ENCODE results near the gene DRD4. TPM values are rescaled to one million over a fixed set of nuclear protein-coding genes. Genes with fewer than 3 reads are reported as not detected.
"Not testable (repeated sequence)": the region's sequence is repeated elsewhere in the genome, so short reads cannot be mapped to it uniquely, and the experiment has no call there.

The DRD4 gene
- polyA plus RNA-seq, 1 donor (not counting 4 experiments of a cell fraction or from before 2014, with no cell fraction given) = not detected

- H3K4me2 ChIP-seq (ENCODE audit: control insufficient read depth, extremely low read depth, insufficient read depth, low read depth, low read length) = no peak overlapping the region
- H3K27me3 ChIP-seq (ENCODE audit: control insufficient read depth, extremely low read depth, insufficient read depth, low read length) = no peaks in the 10 kb centered on the region
- H3K27ac ChIP-seq (ENCODE audit: control insufficient read depth, insufficient read depth, low read length) = no peak overlapping the region
- TF ChIP-seq CTCF (optimal IDR thresholded peaks at IDR 0.05 in 1 of 3, IDR thresholded peaks at IDR 0.05 in 1 of 3, conservative IDR thresholded peaks at IDR 0.05 in 1 of 3; ENCODE audit: extremely low read depth in 1 of 3, insufficient read depth in 2 of 3, low read length in 3 of 3) (no peak), EZH2 (IDR thresholded peaks at IDR 0.05; ENCODE audit: low read length) (no peak)
- H3K79me2 ChIP-seq (ENCODE audit: control insufficient read depth, insufficient read depth, low read length) = no peaks in the 10 kb centered on the region
- no peak for DNase-seq (ENCODE audit: low read depth, low spot score)
- H4K20me1 ChIP-seq (ENCODE audit: control insufficient read depth, extremely low read depth, insufficient read depth, low read length) = no peaks in the 10 kb centered on the region
- no peak overlapping the region for H3K9ac ChIP-seq (ENCODE audit: control insufficient read depth, extremely low read depth, insufficient read depth, low read length)
- peaks cover 2% of the 10 kb centered on the region for H3K4me1 ChIP-seq (ENCODE audit: control insufficient read depth, extremely low read depth, insufficient read depth, low read length)
- dilution Hi-C loops (cut with MboI; ENCODE audit: extremely low pct_ligation_motif_present, low sequenced_read_pairs) = no loop called here
- no peaks in the 10 kb centered on the region for H3K9me3 ChIP-seq (ENCODE audit: control insufficient read depth, low read depth, low read length)
- peaks cover 0 to 8% of the 10 kb centered on the region in 2 experiments for H3K36me3 ChIP-seq (ENCODE audit: control insufficient read depth in 2 of 2, extremely low read depth in 1 of 2, insufficient read depth in 2 of 2, low read length in 2 of 2)
- no peaks in the 10 kb centered on the region for H3K9me1 ChIP-seq (ENCODE audit: control insufficient read depth, extremely low read depth, insufficient read depth, low read length)
- no peak overlapping the region for H3K4me3 ChIP-seq (ENCODE audit: control insufficient read depth in 2 of 3, extremely low read depth in 1 of 3, insufficient read depth in 2 of 3, low read depth in 1 of 3, low read length in 3 of 3)
- no peak for FAIRE-seq
- no peak overlapping the region for H2AFZ ChIP-seq (ENCODE audit: control insufficient read depth, low read length)
These were observed 8.5 kb downstream of the DRD4 start for GRCh38 chr11:645536-645935.

DNA sequence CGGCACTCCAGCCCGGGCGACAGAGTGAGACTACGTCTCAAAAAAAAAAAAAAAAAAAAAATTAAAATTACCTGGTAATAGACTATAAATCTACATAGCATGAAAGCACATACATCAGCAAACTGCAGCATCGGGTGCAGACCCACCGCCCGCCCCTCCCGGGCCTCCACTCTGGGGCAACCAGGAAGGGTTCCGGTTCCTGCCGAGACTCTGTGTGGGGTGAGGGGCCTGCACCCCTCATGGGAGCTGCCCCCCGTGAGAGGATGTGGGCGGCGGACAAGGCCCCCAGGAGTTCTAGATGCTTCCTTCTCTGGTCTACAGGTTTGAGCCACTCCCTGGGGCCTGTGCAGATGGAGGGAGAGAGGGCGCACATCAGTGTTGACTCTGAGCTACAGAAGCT, 9.1 kb downstream of the DRD4 start:
- no peaks in the 10 kb centered on the region for H3K27me3 ChIP-seq (ENCODE audit: control insufficient read depth, extremely low read depth, insufficient read depth, low read length)
- FAIRE-seq (no peak), DNase-seq (ENCODE audit: low read depth, low spot score) (no peak)
- dilution Hi-C loops (cut with MboI; ENCODE audit: extremely low pct_ligation_motif_present, low sequenced_read_pairs) = no loop called here
- no peaks in the 10 kb centered on the region for H3K79me2 ChIP-seq (ENCODE audit: control insufficient read depth, insufficient read depth, low read length)
- peaks cover 0 to 11% of the 10 kb centered on the region in 2 experiments for H3K36me3 ChIP-seq (ENCODE audit: control insufficient read depth in 2 of 2, extremely low read depth in 1 of 2, insufficient read depth in 2 of 2, low read length in 2 of 2)
- H3K4me3 ChIP-seq (ENCODE audit: control insufficient read depth in 2 of 3, extremely low read depth in 1 of 3, insufficient read depth in 2 of 3, low read depth in 1 of 3, low read length in 3 of 3) = no peak overlapping the region
- peaks cover 2% of the 10 kb centered on the region for H3K4me1 ChIP-seq (ENCODE audit: control insufficient read depth, extremely low read depth, insufficient read depth, low read length)
- H2AFZ ChIP-seq (ENCODE audit: control insufficient read depth, low read length) = no peak overlapping the region
- TF ChIP-seq CTCF (optimal IDR thresholded peaks at IDR 0.05 in 1 of 3, IDR thresholded peaks at IDR 0.05 in 1 of 3, conservative IDR thresholded peaks at IDR 0.05 in 1 of 3; ENCODE audit: extremely low read depth in 1 of 3, insufficient read depth in 2 of 3, low read length in 3 of 3) (no peak), EZH2 (IDR thresholded peaks at IDR 0.05; ENCODE audit: low read length) (no peak)
- H3K27ac ChIP-seq (ENCODE audit: control insufficient read depth, insufficient read depth, low read length) = no peak overlapping the region
- H4K20me1 ChIP-seq (ENCODE audit: control insufficient read depth, extremely low read depth, insufficient read depth, low read length) = no peaks in the 10 kb centered on the region
- H3K9ac ChIP-seq (ENCODE audit: control insufficient read depth, extremely low read depth, insufficient read depth, low read length) = no peak overlapping the region
- no peaks in the 10 kb centered on the region for H3K9me3 ChIP-seq (ENCODE audit: control insufficient read depth, low read depth, low read length)
- H3K9me1 ChIP-seq (ENCODE audit: control insufficient read depth, extremely low read depth, insufficient read depth, low read length) = no peaks in the 10 kb centered on the region
- no peak overlapping the region for H3K4me2 ChIP-seq (ENCODE audit: control insufficient read depth, extremely low read depth, insufficient read depth, low read depth, low read length)

DNA sequence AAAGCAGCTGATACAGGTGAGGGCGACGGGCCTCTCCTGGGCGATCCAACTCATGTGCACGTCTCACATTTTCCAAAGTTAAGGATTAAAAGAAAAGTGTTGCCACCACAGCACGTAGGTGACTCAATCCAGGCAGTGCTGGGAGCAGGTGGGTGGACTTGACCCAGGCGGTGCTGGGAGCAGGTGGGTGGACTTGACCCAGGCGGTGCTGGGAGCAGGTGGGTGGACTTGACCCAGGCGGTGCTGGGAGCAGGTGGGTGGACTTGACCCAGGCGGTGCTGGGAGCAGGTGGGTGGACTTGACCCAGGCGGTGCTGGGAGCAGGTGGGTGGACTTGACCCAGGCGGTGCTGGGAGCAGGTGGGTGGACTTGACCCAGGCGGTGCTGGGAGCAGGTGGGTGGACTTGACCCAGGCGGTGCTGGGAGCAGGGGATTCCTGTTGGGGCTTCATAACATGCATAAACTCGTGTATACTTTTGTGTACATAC, 10.6 kb downstream of the DRD4 start:
- FAIRE-seq; H3K4me2 ChIP-seq (ENCODE audit: control insufficient read depth, extremely low read depth, insufficient read depth, low read depth, low read length); H4K20me1 ChIP-seq (ENCODE audit: control insufficient read depth, extremely low read depth, insufficient read depth, low read length); H3K4me3 ChIP-seq (ENCODE audit: control insufficient read depth in 2 of 3, extremely low read depth in 1 of 3, insufficient read depth in 2 of 3, low read depth in 1 of 3, low read length in 3 of 3); H3K9me3 ChIP-seq (ENCODE audit: control insufficient read depth, low read depth, low read length); H3K79me2 ChIP-seq (ENCODE audit: control insufficient read depth, insufficient read depth, low read length); H3K9me1 ChIP-seq (ENCODE audit: control insufficient read depth, extremely low read depth, insufficient read depth, low read length); DNase-seq (ENCODE audit: low read depth, low spot score); dilution Hi-C loops (cut with MboI; ENCODE audit: extremely low pct_ligation_motif_present, low sequenced_read_pairs); H3K9ac ChIP-seq (ENCODE audit: control insufficient read depth, extremely low read depth, insufficient read depth, low read length); H3K27me3 ChIP-seq (ENCODE audit: control insufficient read depth, extremely low read depth, insufficient read depth, low read length); H3K4me1 ChIP-seq (ENCODE audit: control insufficient read depth, extremely low read depth, insufficient read depth, low read length); H2AFZ ChIP-seq (ENCODE audit: control insufficient read depth, low read length); H3K27ac ChIP-seq (ENCODE audit: control insufficient read depth, insufficient read depth, low read length): not testable (repeated sequence)
- peaks cover 0 to 11% of the 10 kb centered on the region in 2 experiments for H3K36me3 ChIP-seq (ENCODE audit: control insufficient read depth in 2 of 2, extremely low read depth in 1 of 2, insufficient read depth in 2 of 2, low read length in 2 of 2)
